Measurements from ENCODE around the gene EXOC3.
"Not testable (repeated sequence)": the region's sequence is repeated elsewhere in the genome, so short reads cannot be mapped to it uniquely, and the experiment has no call there.

The EXOC3 gene

GRCh38 chr5:472656-473550 is 29.9 kb downstream of the EXOC3 start:
- DNase-seq (ENCODE audit: low read depth in 2 of 2), result peak; percentile 78

GRCh38 chr5:473551-474192 is 30.7 kb downstream of the EXOC3 start:
- DNase-seq (ENCODE audit: low read depth in 2 of 2), result no peak

GRCh38 chr5:474232-474839 is 31.4 kb downstream of the EXOC3 start:
- DNase-seq (ENCODE audit: low read depth in 2 of 2), result not testable (repeated sequence)

GRCh38 chr5:474840-475661 is 32.1 kb downstream of the EXOC3 start:
- no peak for DNase-seq (ENCODE audit: low read depth in 2 of 2)

GRCh38 chr5:475704-476101 is 32.7 kb downstream of the EXOC3 start:
- no peak for DNase-seq (ENCODE audit: low read depth in 2 of 2)

GRCh38 chr5:476102-476813 is 33.3 kb downstream of the EXOC3 start:
- no peak for DNase-seq (ENCODE audit: low read depth in 2 of 2)

- no peak for DNase-seq (ENCODE audit: low read depth in 2 of 2)
These were observed 33.8 kb downstream of the EXOC3 start for GRCh38 chr5:476814-477175.

GRCh38 chr5:477247-477646 is 34.3 kb downstream of the EXOC3 start:
- DNase-seq (ENCODE audit: low read depth in 2 of 2), result no peak

- no peak for DNase-seq (ENCODE audit: low read depth in 2 of 2)
These were observed 34.9 kb downstream of the EXOC3 start for GRCh38 chr5:477871-478270.

- DNase-seq (ENCODE audit: low read depth in 2 of 2), result no peak
These were observed 35.5 kb downstream of the EXOC3 start for GRCh38 chr5:478369-478981.

- no peak for DNase-seq (ENCODE audit: low read depth in 2 of 2)
These were observed 36.1 kb downstream of the EXOC3 start for GRCh38 chr5:478982-479535.

- DNase-seq (ENCODE audit: low read depth in 2 of 2), result no peak
These were observed 36.8 kb downstream of the EXOC3 start for GRCh38 chr5:479566-480319.

- no peak for DNase-seq (ENCODE audit: low read depth in 2 of 2)
These were observed 38.4 kb downstream of the EXOC3 start for GRCh38 chr5:481347-481746.

- DNase-seq (ENCODE audit: low read depth in 2 of 2), result no peak
These were observed 39.0 kb downstream of the EXOC3 start for GRCh38 chr5:482021-482420.

- DNase-seq (ENCODE audit: low read depth in 2 of 2), result no peak
These were observed 39.5 kb downstream of the EXOC3 start for GRCh38 chr5:482506-482905.

- DNase-seq (ENCODE audit: low read depth in 2 of 2), result no peak
These were observed 40.0 kb downstream of the EXOC3 start for GRCh38 chr5:483011-483410.

- no peak for DNase-seq (ENCODE audit: low read depth in 2 of 2)
These were observed 40.6 kb downstream of the EXOC3 start for GRCh38 chr5:483434-484140.

- no peak for DNase-seq (ENCODE audit: low read depth in 2 of 2)
These were observed 41.6 kb downstream of the EXOC3 start for GRCh38 chr5:484556-484955.
